GM12878 (cell line): ENCODE data around the gene MRNIP. TPM values are rescaled to one million over a fixed set of nuclear protein-coding genes. Genes with fewer than 3 reads are reported as not detected.

Experiments used
- ATAC-seq: fragments of 200-7000 bp; cut with Tn5 transposase; 3 replicates; pipeline ENCODE4 v1.9.1; 2020; ENCODE audit warnings: mild to moderate bottlenecking, moderate library complexity
- BruUV-seq: library from RNA; stranded (reverse); fragments of 400-500 nt; replicated peaks from 2 replicates; lab custom pipeline; 2021; lab: Mats Ljungman, UMichigan
- CTCF ChIA-PET: fragments of 300-600 bp; sonication (Branson Sonifier 250); formaldehyde crosslinking; extraction: SDS; loops from one replicate; lab custom pipeline; 2021; ENCODE audit warnings: inconsistent platforms; lab: Yijun Ruan, JAX
- POLR2A ChIA-PET: fragments of 350-600 bp; formaldehyde crosslinking; extraction: SDS; loops from one replicate; lab custom pipeline; 2021; ENCODE audit warnings: inconsistent platforms; lab: Charles Lee
- RAD21 ChIA-PET: fragments of 300-600 bp; sonication (Branson Sonifier 250); formaldehyde crosslinking; loops from one replicate; lab custom pipeline; 2023; ENCODE audit warnings: antibody characterized with exemption; ENCODE audit not compliant: unreplicated experiment; lab: Charles Lee
- SMC1A ChIA-PET: fragments of 300-600 bp; sonication (Branson Sonifier 250); formaldehyde crosslinking; loops from one replicate; lab custom pipeline; 2023; ENCODE audit not compliant: unreplicated experiment, uncharacterized antibody; lab: Charles Lee
- DNase-seq: peaks from one replicate; pipeline ENCODE4 v3.0.0-alpha.2; 2011; ENCODE audit warnings: low read depth, low spot score
- FAIRE-seq: peaks from 3 replicates; lab custom pipeline; 2011; peaks lifted over from hg19 to GRCh38; lab: Jason Lieb, UNC
- H2AFZ ChIP-seq: 2 replicates; pipeline ENCODE4 v1.6.0; 2011; ENCODE audit warnings: low read depth, low read length, control low read depth; ENCODE audit not compliant: control insufficient read depth
- H3K27ac ChIP-seq: 2 replicates; pipeline ENCODE4 v1.5.1; 2011; ENCODE audit warnings: control low read depth; ENCODE audit not compliant: control insufficient read depth, insufficient read depth
- H3K27me3 ChIP-seq, 2 experiments: replicated peaks in 1 of 2; 2 replicates each; pipeline versions ENCODE4 v1.6.0 to v1.6.1; 2011; ENCODE audit warnings: low read length in 1 of 2; ENCODE audit not compliant: control insufficient read depth in 2 of 2, insufficient read depth in 2 of 2
- H3K36me3 ChIP-seq, 2 experiments: 2 replicates each; pipeline ENCODE4 v1.5.1; 2011; ENCODE audit warnings: low read length in 1 of 2; ENCODE audit not compliant: control insufficient read depth in 2 of 2, insufficient read depth in 2 of 2
- H3K4me1 ChIP-seq: 2 replicates; pipeline ENCODE4 v1.6.1; 2011; ENCODE audit warnings: mild to moderate bottlenecking, low read length, moderate library complexity, mixed read lengths; ENCODE audit not compliant: control insufficient read depth, insufficient read depth
- H3K4me2 ChIP-seq: 2 replicates; pipeline ENCODE4 v1.6.0; 2011; ENCODE audit warnings: control low read depth; ENCODE audit not compliant: control insufficient read depth, insufficient read depth
- H3K4me3 ChIP-seq: fragments of 200-600 bp; sonication (generic); 2 replicates; pipeline ENCODE4 v1.5.1; 2016
- H3K79me2 ChIP-seq: 2 replicates; pipeline ENCODE4 v1.6.0; 2011; ENCODE audit warnings: low read length; ENCODE audit not compliant: control insufficient read depth, insufficient read depth
- H3K9ac ChIP-seq: 2 replicates; pipeline ENCODE4 v1.8.0; 2011; ENCODE audit warnings: low read length, control low read depth, mixed read lengths; ENCODE audit not compliant: control insufficient read depth, insufficient read depth
- H3K9me3 ChIP-seq: replicated peaks from 3 replicates; pipeline ENCODE4 v1.5.1; 2011; ENCODE audit warnings: mild to moderate bottlenecking, low read length; ENCODE audit not compliant: control insufficient read depth, insufficient read depth
- H4K20me1 ChIP-seq: 2 replicates; pipeline ENCODE4 v1.6.0; 2011; ENCODE audit not compliant: control insufficient read depth, insufficient read depth
- CEBPB ChIP-seq, 2 experiments: fragments of 150-350 bp in 1 of 2; IDR thresholded peaks; 2 replicates each; pipeline ENCODE4 v1.6.1; 2012 to 2014; ENCODE audit warnings: low read depth in 2 of 2, low read length in 2 of 2, borderline replicate concordance in 1 of 2, inconsistent platforms in 1 of 2
- ETV6 ChIP-seq, 2 experiments: fragments of 450-650 bp in 1 of 2; IDR thresholded peaks in 1 of 2; conservative IDR thresholded peaks in 1 of 2; 2 replicates each; pipeline ENCODE4 v1.6.1; 2014; ENCODE audit warnings: antibody characterized with exemption in 1 of 2, borderline replicate concordance in 1 of 2, low read depth in 1 of 2, mild to moderate bottlenecking in 1 of 2, moderate library complexity in 1 of 2
- FOXM1 ChIP-seq: IDR thresholded peaks from 2 replicates; pipeline ENCODE4 v1.6.1; 2012; ENCODE audit warnings: low read depth, mild to moderate bottlenecking, inconsistent platforms, low read length, moderate library complexity
- MTA3 ChIP-seq: IDR thresholded peaks from 2 replicates; pipeline ENCODE4 v1.6.1; 2012; ENCODE audit warnings: low read length, inconsistent platforms, borderline replicate concordance
- POLR2A ChIP-seq: IDR thresholded peaks from 2 replicates; pipeline ENCODE4 v1.6.1; 2011; ENCODE audit warnings: low read depth, mild to moderate bottlenecking, low read length
- RB1 ChIP-seq: fragments of 450-650 bp; formaldehyde crosslinking; IDR thresholded peaks from 2 replicates; pipeline ENCODE4 v1.6.1; 2017; ENCODE audit warnings: mild to moderate bottlenecking, borderline replicate concordance
- SMARCA5 ChIP-seq: fragments of 450-650 bp; IDR thresholded peaks from 2 replicates; pipeline ENCODE4 v1.6.1; 2017; ENCODE audit warnings: mild to moderate bottlenecking
- USF2 ChIP-seq: IDR thresholded peaks from 2 replicates; pipeline ENCODE4 v1.6.1; 2011; ENCODE audit warnings: low read depth, low read length, improper control_type of control experiment, borderline replicate concordance
- ZBED1 ChIP-seq: IDR thresholded peaks from 2 replicates; pipeline ENCODE4 v1.6.1; 2016; ENCODE audit warnings: borderline replicate concordance
- ZBTB40 ChIP-seq: fragments of 450-650 bp; IDR thresholded peaks from 2 replicates; pipeline ENCODE4 v1.6.1; 2016; ENCODE audit warnings: mild to moderate bottlenecking, moderate library complexity, borderline replicate concordance
- ZNF24 ChIP-seq: fragments of 450-650 bp; IDR thresholded peaks from 2 replicates; pipeline ENCODE4 v1.6.1; 2017; ENCODE audit warnings: antibody characterized with exemption, mild to moderate bottlenecking
- ZNF687 ChIP-seq: fragments of 450-650 bp; IDR thresholded peaks from 2 replicates; pipeline ENCODE4 v1.6.1; 2017; ENCODE audit warnings: mild to moderate bottlenecking, moderate library complexity
- ZSCAN29 ChIP-seq: fragments of 450-650 bp; IDR thresholded peaks from 2 replicates; pipeline ENCODE4 v1.6.1; 2017; ENCODE audit warnings: mild to moderate bottlenecking, moderate library complexity
- WGBS: methylation state at CpG from one replicate; pipeline ENCODE4 v1.1.6; 2016; ENCODE audit warnings: low lambda C conversion rate; ENCODE audit not compliant: insufficient replicate concordance, insufficient coverage; ENCODE audit errors: missing lambda C conversion rate; 5-methylcytosine and 5-hydroxymethylcytosine counted together
- in situ Hi-C: fragments of 300-500 bp; cut with MboI; formaldehyde crosslinking; loops from 9 replicates; pipeline ENCODE4 v1.14.3; 2018; ENCODE audit warnings: mixed read lengths
- intact Hi-C: fragments of 100-400 bp; cut with micrococcal nuclease; formaldehyde crosslinking; loops from one replicate; pipeline ENCODE4 v1.14.2; 2022; ENCODE audit not compliant: unreplicated experiment
- polyA plus RNA-seq, 11 experiments: library from polyadenylated mRNA; depleted of rRNA in 4 of 11; unstranded in 6 of 11; stranded (reverse) in 5 of 11; fragments of >200 nt; fragmentation: Nextera tagmentation in 4 of 11; fragmentation: Illumina TruSeq in 1 of 11; extraction: Ambion mirVana in 4 of 11; extraction: Trizol in 1 of 11; gene quantifications; 1 replicate in 1 of 11; 2 replicates in 10 of 11; pipeline versions ENCODE4 v1.2.1 to v1.2.3, GENCODE V29; 2011 to 2016; ENCODE audit warnings: inconsistent platforms in 2 of 11, missing spikeins in 2 of 11, low read depth in 1 of 11
- total RNA-seq, 4 experiments: library from RNA; depleted of rRNA in 3 of 4; stranded (reverse); fragments of >200 nt in 3 of 4; fragmentation: Illumina TruSeq in 1 of 4; extraction: Trizol in 1 of 4; gene quantifications; 2 replicates each; pipeline versions ENCODE4 v1.2.1 to v1.2.3, GENCODE V29; 2013 to 2021

The MRNIP gene
- total and polyA plus RNA-seq, 10 of the 15 experiments (the other 5 are each of a cell fraction or from before 2014, with no cell fraction given): 2.4 to 30.4 (median 13.1) TPM

- no peaks in the 10 kb centered on the region for H4K20me1 ChIP-seq
- CTCF ChIA-PET: interaction anchor here (1.2 to 1.5 kb wide), 2 partner anchors 14 to 100 kb away, joined by 4 to 6 read pairs; partner anchors contain the start of gene SQSTM1
- peaks cover 31% of the 10 kb centered on the region for H3K79me2 ChIP-seq
- H2AFZ ChIP-seq: peak within 1 kb of the TSS; percentile 79
- peak within 1 kb of the TSS; percentile 83 for H3K4me2 ChIP-seq
- H3K9me3 ChIP-seq: no peaks in the 10 kb centered on the region
- SMC1A ChIA-PET: no interaction called here
- FAIRE-seq (no peak), DNase-seq (no peak), ATAC-seq (peak; percentile 82)
- H3K9ac ChIP-seq: peak within 1 kb of the TSS; percentile 77
- in situ Hi-C loops: loop anchor here (25.0 kb wide), 1 partner anchor 1006 kb away; the partner anchor contains the start of gene MGAT1
- intact Hi-C loops: loop anchor here (1.0 to 5.0 kb wide), 2 partner anchors 13 to 101 kb away; partner anchors contain the start of gene TBC1D9B
- under 1% methylated on average over 55 of the region's 108 CpGs for WGBS
- peak within 1 kb of the TSS; percentile 87 for H3K4me3 ChIP-seq
- POLR2A ChIA-PET: interaction anchor here (0.6 to 1.4 kb wide), 5 partner anchors 13 to 469 kb away, joined by 3 to 9 read pairs (median 3); partner anchors contain the start of genes HNRNPH1 and LTC4S
- H3K27ac ChIP-seq: peak within 1 kb of the TSS; percentile 78
- no TSS peak for BruUV-seq
- H3K4me1 ChIP-seq: peaks cover 16% of the 10 kb centered on the region
- H3K36me3 ChIP-seq: no peaks in the 10 kb centered on the region; a peak in 1 of 4 replicates
- RAD21 ChIA-PET: interaction anchor here (0.8 to 1.7 kb wide), 5 partner anchors 14 to 101 kb away, joined by 3 to 6 read pairs (median 5); partner anchors contain the start of genes MRNIP and SQSTM1
- H3K27me3 ChIP-seq: no peaks in the 10 kb centered on the region
- TF ChIP-seq MTA3 (no peak), ZNF687 (peak; percentile 27; the same call in 1 of the 2 replicates), ZNF24 (peak; percentile 49; the same call in 1 of the 2 replicates), FOXM1 (no peak), ZSCAN29 (peak; percentile 85; the same call in 1 of the 2 replicates), SMARCA5 (peak; percentile 42; the same call in 1 of the 2 replicates), ZBED1 (no peak), POLR2A (peak; percentile 75), RB1 (no peak), ETV6 (conservative IDR thresholded peaks at IDR 0.05 in 1 of 2, IDR thresholded peaks at IDR 0.05 in 1 of 2; ENCODE audit: borderline replicate concordance in 1 of 2, low read depth in 1 of 2) (no peak), ZBTB40 (no peak), USF2 (no peak), CEBPB (IDR thresholded peaks at IDR 0.05; ENCODE audit: borderline replicate concordance in 1 of 2, low read depth in 2 of 2, low read length in 2 of 2) (no peak)
Measured at GRCh38 chr5:179806250-179807048, 52.2 kb downstream of the MRNIP start, which contains the start of gene MGAT4B. Gene MGAT4B (minus strand): TSS chr5:179806866. CDS start chr5:179806583, 283 bp downstream.
